Bone marrow (tissue), 2 donors: ENCODE measurements around the gene MYO7A.

ENCODE experiments used
- DNase-seq, 2 donors: peaks; one replicate each; lab custom pipeline; 2025; lab: John Stamatoyannopoulos, UW

MYO7A gene

DNA sequence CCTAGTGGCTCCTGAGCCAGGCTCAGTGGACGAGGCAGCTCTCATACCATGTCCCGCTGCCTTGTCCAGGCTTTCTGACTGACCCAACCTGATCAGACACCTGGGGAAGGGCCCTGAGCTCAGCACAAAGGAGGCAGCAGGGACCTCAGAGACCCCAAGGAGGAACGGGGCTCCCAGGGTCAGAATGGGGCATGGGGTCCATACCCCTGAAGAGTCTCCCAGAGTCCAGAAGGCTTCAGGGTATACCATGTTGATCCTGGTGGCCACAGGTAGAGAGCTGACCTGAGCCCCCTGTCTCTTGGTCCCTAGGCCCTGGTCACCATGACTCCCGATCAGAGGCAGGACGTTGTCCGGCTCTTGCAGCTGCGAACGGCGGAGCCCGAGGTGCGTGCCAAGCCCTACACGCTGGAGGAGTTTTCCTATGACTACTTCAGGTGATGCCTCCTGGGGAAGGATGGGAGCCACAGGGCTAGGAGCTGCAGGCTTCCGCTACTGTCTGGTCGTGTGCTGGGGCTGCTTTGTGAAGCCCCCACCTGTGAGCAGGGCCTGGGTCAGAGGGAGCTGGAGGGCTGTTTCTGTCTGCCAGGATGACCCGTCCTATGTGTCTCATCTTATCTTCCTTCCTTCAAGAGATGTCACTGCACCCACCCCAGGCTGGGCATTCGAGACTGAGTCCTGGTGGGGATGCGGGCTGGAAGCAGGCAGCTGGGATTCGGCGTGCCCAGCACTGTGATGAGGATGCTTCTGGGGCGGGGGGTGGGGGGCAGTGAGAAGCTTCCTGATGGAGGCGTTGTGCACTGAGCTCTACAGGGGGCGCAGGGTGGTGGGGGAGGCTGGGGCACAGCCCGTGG lies 74.2 kb downstream of the MYO7A start:
- no peak for DNase-seq

GRCh38 chr11:77202941-77203900 lies 75.2 kb downstream of the MYO7A start:
- DNase-seq: no peak

DNA sequence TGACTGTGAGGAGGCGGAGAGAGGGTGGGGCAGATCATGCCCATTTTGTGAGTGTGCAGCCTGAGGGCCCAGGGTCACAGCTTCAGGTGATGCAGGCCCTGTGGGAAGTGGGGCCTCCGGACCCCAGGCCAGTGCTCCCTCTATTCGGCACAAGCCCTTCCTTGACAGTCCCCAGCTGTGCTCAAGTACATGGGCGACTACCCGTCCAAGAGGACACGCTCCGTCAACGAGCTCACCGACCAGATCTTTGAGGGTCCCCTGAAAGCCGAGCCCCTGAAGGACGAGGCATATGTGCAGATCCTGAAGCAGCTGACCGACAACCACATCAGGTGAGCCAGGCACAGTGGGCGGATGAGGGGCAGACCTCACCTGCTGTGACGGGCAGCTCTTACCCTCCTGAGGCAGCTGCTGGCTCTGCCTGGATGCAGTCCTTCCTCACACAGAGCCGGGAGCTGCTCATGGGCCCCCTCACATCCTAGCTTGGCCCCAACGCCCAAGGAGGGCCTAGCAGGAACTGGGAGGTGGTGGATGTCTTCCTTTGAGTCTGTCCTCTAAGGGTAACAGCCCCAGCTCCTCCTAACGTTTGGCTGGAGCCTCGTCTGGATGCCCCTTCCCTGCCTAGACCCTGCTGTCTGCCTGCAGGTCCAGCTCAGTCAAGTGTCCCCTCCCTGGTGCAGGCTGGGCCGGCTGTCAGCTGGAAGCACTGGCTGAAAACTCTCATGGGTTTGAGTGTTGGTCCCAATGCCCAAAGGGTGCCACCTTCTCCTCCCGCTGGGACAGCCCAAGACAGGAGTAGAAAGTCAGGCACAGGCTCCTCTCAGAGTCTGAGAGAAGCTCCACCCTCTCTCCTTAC lies 76.1 kb downstream of the MYO7A start:
- DNase-seq: no peak

DNA sequence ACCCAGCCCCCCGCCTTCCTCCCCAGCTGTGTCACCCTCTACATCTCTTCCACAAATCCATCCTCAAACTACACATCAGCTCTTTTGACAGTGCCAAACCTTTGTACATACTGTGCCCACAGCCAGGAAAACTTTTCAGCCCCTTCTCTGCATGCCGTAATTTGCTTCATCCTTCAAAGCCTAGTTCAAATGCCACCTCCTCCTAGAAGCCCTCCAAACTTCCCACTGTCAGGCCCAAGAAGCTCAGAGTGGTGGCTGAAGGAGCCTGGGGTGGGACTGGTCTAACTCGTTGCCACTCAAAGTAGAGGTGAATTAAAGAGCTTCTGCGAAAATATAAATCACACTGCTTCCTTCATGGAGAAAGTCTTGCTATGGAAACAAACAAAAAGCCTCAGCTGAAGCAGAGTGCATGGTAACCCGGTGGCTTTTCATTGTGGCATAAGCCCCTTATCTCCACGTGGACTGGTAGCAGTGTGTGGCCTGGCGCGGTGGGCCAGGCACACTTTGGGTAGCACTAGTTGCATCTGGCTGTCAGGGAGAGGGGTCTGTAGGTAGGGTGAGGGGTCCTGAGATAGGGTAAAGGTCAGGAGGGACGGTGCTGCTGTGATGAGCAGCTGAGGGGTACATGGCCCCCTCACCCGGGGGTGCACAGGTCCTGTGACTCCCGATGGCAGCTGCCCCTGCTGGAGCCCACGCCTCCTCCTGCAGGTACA lies 76.9 kb downstream of the MYO7A start:
- DNase-seq: no peak

GRCh38 chr11:77205467-77206263 lies 77.6 kb downstream of the MYO7A start:
- DNase-seq: no peak

DNA sequence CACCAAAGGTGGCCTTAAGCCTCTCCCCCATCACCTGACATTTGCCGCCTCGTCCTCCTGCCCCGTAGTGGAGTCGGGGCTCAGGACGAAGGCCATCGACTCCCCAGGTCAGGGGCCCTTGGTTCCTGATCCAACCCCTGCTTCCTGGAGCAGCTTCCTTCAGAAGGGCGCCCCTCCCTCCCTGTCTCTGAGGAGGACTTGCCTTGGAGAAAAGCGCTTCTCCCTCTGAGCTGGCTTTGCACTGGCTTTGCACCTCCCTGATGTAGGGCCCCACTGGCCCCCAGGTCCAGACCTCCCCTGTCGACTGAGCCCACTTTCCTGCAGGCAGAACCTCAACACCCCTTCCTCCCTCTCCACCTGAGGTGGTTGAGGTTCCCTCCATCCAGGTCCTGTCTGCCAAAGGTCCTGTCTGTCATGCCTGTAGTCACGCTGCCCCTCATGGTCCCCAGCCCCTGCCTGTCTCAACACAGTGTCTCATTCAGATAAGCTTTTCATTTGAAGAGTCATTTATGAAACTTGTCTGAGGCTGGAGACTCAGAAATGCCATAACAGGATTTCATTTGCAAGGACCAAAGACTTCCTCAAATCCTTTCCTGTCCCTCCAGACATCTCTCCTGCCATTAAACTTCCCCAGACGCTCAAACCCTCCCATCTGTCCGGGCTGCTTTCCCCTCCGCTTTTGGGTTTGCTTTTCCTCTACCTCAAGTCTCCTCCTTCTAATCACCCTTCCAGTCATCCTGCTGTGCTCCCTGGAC lies 78.4 kb downstream of the MYO7A start:
- DNase-seq: no peak

DNA sequence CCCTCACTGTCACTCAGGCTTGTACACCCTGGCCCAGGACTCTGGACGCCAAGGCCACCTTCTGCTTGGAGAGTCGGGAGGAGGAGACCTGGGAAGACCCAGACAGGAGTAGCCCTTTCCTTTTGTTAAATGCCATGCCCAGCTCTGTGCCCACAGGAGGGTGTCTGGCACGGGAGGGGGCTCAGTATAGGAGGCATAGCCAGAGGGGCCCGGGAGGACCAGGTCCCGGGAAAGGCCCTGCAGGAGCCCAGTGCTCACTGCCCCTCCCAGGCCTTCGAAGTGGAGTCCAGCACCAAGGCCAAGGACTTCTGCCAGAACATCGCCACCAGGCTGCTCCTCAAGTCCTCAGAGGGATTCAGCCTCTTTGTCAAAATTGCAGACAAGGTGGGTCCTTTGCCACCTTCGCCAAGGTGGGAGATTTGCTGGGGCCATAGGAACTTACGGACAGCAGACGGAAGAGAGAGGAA lies 79.0 kb downstream of the MYO7A start:
- DNase-seq: no peak

GRCh38 chr11:77207618-77208313 lies 79.7 kb downstream of the MYO7A start:
- no peak for DNase-seq

DNA sequence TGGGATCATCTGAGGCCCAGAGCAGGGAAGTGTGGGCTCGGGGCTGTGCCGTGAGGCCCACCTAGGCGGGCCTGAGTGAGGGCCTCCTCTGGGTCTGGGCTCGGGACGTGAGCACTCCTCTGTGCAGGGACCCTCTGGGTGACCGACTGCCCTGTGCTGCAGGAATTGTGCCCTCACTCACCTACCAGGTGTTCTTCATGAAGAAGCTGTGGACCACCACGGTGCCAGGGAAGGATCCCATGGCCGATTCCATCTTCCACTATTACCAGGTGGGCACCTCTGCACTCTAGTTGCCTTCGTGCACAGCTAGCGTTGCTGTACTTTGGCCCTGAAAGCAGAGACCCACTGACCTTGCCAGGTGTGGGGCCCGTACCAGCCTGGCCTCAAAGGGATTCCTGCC lies 80.5 kb downstream of the MYO7A start:
- no peak for DNase-seq

- no peak for DNase-seq
Observed at GRCh38 chr11:77209663-77210062, 81.6 kb downstream of the MYO7A start.

GRCh38 chr11:77211040-77211451 lies 83.0 kb downstream of the MYO7A start:
- DNase-seq: no peak

DNA sequence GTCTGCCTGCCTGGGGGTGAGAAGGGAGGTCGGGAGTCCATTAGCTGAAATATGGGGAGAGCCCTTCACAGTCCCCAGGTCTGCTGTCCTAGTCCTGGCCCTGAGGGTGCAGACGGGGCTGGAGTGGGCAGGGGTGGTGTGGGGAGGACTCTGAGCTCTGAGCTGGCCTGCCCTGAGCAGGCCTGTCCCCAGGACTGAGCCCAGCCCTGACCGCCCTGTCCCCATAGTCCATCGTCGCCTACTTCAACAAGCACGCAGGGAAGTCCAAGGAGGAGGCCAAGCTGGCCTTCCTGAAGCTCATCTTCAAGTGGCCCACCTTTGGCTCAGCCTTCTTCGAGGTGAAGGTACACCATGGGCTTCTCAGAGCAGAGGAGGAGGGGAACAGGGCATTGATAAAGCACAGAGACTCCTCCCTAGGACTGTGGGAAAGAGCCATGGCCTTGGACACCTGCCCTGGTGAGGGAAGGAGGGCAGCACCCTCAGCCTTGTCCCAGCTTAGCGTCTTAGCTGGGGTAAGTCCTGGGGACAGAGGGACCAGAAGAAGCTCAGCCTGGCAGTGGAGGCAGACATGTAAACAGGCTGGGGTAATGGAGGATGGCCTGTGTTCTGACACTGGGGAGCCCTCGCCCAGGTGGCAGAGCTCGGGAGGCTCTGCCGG lies 83.7 kb downstream of the MYO7A start:
- DNase-seq: no peak

DNA sequence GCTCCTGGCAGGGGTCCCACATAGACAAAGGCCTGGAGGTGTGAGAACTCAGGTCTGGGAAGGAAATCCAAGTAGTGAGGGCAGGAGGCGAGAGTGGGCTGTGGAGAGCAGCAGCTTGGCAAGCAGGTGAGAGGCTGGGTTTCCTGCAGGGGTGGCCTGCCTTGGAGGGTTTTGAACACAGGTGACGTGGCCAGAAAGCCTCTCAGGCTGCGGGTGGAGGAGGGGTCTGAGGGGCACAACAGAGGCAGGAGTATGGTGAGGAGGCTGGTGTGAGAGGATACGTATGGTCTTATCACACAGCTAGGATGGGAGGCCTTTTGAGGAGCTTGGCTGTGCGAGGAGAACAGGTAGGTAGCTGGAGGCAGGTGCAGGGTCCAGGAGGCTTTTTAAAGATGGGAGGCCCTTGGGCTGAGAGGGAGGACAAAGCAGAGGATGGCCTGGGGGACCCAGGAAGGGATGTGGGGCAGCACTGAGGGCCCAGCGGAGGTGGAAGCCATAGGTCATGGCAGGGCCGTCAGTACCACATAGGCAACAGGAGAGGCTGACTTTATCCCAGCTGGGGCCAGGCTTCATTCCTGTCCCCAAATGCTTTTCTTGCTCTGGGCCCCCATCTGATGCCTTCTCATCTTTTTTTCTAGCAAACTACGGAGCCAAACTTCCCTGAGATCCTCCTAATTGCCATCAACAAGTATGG lies 84.4 kb downstream of the MYO7A start:
- DNase-seq: no peak

- no peak for DNase-seq
Observed at GRCh38 chr11:77213029-77213579, 85.1 kb downstream of the MYO7A start.

DNA sequence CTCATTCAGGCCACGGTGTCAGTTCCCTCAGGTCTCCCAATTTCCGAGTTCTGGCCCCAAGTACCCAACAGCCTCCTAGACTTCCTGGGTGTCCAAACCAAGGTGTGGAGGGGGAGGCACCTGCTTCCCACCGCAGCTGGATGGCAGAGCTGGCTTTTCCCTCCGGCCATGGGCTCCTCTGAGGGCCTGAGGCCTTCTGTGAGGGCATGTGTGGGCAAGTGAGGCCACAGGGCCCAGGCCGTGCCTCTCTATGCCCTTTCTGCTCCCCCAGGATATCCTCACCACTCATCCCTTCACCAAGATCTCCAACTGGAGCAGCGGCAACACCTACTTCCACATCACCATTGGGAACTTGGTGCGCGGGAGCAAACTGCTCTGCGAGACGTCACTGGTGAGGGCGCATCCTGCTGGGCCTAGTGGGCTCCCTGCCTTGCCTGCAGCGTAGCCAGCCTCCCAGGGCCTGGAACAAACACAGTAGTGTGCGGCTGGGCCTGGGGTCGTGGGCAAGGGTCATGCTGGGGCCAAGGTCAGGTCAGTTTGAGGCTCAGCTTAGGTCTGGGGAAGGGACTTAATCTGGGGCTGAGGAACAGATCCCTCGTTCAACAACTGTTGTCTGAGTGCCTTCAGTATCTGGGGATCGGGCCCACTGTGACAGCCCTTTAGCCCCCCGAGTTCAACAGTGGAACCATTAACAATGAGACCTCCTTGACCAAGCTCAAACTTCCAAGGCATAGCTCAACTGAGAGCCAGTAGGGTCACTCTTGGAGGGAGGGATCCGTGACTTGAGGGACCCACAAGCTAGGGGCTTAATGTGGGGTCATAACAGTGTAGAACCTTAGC lies 85.8 kb downstream of the MYO7A start:
- no peak for DNase-seq

- no peak for DNase-seq
Observed at GRCh38 chr11:77214557-77214956, 86.5 kb downstream of the MYO7A start.

DNA sequence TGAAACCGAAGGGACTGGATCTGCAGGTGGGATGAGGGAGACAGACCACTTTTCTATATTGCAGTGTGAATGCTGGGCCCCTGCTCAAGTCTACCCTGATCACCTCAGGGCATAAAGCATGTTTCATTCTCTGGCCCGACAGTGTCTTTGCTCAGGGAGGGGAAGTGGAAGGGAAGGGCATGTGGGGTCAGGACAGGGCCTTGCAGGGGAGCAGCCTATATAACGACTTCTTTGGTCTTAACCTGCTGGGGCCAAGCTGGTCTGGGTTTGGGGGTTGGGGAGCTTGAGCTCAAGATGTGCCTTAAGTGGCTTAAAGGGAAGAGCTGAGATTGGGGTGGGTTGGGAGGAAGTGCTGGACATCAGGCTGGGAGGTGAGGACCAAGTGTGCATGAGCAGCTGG lies 87.1 kb downstream of the MYO7A start:
- no peak for DNase-seq
